ENCODE results near the gene SLCO4A1.

Gene SLCO4A1

DNA sequence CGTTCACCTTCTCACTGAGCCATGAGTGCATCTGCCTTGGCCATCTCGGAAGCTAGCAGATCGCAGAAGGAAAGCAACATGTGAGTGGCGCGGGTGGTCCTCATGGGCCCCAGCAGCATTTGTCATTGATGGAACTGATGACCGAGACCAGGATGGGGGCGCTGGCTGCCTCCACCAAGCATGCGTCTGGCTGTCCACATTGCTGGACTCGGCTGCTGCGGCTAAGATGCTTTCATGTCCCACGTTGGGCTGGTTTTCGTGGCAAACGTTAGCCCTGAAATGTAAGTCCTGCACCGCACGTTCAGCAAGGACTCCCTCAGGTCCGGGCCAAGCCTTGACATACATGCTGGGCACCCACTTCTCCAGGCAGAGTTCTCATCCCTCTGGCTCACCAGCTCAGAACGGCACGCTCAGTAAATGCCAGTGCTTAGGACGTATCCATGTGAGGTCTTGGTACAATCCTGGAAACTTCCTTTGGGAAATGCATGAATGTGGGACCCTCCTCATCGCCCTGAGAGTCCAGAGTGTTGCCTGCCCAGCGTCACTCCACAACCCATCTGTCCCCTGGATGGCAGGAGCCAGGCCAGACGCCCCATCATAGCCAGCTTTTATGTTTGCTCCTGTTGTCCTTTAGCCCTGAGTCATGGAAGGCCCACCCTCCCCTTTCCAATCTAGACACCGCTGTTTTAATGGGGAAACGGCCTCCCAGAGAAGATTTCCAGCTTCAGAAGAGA is 8.4 kb downstream of the SLCO4A1 start:
- no peak for DNase-seq

DNA sequence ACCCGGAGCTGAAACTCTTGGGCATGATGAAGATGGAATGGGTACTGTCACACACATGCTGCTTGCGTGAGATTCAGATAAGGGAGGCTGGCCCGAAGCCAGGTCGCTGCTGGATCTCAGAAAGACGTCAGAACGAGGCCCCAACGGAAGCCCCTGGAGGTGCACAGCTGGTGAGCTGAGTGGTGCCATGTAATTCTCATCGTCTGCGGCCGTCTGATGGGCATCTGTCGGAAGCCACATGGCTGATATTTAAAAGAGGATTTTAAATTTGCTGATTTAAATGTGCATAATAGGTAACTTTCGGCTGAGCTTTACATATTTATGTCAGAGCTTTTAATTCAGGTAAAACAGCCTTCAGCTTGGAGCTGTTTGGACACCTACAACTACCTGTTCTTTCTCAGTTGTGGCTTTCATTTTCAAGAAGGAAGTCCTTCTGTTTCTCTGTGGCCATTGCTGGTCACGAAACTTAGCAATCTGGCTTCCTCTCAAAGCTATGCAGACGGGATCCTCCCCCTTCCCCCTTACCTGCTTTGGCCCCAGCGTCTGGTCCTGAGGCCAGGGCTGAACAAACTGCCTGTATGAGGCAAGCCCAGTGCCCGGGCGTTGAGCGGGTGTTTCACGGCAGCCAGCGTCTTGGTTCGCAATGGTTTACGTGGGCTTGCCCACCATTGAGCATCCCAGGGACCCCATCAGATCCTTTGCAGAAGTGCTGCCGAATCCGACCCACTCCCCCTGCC is 9.2 kb downstream of the SLCO4A1 start:
- peak in 2 of 58 donors; percentile 9 to 33 for DNase-seq

DNA sequence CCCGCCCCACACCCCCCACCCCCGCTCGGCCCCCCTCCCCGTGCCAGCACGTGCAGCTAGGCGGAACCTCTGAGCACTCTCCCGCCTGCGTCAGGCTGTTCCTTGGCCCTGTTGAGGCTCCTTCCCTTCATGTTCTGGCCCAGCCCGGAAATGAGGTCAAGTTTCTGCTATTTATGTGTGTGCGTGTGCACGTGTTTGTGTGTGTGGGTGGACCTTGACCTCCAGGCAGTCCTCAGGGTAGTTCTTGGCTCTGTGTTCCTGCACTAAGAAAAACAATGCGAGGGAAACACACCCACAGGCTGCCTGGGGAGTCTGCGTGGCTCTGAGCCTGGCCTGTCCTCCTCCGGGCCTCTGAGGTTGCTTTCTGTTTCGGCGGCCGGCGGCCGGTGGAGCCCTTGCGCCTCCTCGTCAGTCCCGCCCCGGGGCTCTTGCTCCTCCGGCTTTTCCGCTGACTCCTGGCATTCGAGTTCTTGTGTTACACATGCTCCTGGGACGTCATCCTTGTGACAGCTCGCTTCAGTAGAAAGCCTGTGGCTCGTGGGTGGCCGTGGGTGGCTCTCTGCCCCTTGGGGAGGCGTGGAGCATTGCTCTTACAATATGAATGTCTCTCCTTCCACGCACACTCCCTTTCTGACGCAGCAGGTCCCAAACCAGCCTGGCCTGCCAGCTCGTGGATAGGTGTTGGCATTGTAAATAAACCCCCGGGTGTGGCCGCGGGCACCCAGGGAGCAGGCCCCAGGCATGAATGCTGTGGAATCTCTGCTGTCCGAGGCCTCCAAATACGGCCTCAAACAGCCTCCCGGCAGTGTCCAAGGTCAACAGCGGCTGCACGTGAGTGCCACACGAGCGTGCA is 10.0 kb downstream of the SLCO4A1 start:
- peak in 52 of 58 donors; percentile 11 to 73 (median 46) for DNase-seq

DNA sequence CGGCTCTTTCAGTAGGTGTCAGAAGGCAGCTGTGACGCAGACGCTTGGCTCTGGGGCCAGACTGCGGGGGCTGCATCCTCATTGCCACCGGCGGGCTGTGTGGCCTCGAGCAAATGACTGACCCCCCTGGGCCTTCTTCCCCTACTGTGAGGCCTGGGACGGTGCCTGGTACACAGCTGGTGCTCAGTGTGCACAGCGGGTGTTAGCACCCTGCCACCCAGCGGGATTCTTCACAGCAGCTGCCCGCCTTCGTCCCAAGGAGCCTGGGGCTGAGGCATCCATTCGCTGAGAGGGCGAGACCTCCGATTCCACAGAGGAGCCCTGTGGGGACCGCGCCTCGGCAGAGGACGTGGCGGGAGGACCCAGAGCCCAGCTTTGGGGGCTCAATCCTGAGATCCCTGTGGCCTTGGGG is 10.6 kb downstream of the SLCO4A1 start:
- no peak for DNase-seq

DNA sequence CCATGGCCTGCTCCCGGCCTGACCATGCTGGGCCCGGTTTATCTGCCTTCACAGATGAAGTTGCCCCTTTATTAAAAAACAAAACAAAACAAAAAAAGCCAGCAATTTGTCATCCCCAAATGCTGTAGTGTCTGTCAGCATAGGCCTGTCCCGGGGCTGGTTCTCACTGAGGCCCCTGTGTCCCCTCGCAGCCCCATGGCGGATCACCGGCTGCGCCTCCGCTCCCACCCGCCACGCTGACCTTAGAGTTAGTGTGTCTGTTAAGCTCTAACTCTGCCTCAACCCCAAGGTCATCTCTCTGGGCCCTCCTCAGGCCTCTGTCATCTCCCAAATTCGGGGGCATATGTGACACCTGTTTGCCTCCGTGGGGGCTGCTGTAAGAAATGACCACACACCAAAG is 11.1 kb downstream of the SLCO4A1 start:
- no peak for DNase-seq

DNA sequence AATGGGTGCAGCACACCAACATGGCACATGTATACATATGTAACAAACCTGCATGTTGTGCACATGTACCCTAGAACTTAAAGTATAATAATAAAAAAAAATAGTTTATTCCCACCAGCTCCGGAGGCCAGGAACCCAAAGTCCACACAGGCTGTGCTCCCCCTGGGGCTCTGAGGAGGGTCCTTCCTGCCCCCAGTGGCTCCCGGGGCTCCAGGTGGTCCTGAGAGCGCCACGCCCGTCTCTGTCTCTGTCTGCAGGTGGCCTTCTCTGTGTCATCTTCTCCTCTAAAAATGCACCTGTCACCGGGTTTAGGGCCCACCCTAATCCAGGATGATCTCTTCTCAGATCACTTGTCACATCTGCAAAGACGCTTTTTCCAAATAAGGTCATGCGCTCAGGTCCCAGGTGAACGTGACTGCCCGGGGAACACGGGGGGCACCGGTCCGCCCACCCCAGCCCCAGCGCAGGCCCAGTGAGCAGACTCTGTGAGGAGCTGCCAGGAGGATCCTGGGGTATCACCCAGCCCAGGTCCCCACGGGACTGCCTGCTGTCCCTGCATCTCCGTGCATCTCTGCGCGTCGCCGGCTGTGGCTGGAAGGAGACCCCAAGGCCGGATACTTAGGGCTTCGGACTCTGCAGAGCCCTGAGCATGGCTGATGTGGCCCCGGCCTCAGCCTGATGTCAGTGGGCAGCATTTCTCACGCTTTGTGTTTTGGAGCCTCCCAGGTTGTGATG is 11.8 kb downstream of the SLCO4A1 start:
- no peak for DNase-seq

DNA sequence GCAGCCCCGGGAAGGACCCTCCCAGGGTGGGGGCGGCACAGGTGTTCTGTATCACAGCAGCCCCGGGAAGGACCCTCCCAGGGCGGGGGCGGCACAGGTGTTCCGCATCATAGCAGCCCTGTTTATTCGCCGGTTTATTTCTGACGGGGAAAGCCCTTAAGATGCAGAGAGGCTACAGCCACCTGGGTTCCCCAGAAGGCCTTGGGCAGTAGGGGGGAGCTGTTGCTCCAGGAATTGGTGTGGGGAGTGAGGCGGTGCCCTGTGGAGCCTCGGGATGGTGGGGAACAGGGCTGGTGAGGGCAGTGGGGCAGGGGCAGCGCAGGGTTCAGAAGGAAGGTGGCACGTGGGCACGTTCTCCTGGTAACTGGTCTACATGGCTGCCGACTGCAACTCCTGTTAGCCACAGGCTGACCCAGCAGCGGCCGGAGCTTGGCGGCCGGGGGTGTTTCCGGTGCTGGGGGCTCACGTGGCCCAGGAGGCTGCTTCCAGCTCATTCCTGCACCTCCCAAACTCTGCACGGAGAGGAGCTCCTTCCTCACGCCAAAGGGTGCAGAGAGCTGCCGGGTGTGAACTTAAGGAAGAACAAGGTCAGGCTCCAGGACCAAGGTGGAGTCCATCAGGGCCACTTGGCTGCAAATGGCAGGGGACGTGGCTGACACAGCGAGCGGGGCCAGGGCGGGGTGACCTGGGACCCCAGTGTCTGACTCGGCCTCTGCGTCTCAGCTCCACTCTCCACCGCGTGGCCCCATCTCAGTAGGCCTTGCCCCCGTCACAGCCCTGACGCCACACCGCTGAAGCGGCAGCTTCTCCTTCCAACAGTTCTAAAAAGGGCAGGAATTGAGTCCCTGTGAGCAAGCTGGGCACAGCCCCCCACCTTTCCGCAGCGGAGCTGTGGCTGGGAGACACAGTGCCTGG is 13.2 kb downstream of the SLCO4A1 start:
- DNase-seq = no peak

DNA sequence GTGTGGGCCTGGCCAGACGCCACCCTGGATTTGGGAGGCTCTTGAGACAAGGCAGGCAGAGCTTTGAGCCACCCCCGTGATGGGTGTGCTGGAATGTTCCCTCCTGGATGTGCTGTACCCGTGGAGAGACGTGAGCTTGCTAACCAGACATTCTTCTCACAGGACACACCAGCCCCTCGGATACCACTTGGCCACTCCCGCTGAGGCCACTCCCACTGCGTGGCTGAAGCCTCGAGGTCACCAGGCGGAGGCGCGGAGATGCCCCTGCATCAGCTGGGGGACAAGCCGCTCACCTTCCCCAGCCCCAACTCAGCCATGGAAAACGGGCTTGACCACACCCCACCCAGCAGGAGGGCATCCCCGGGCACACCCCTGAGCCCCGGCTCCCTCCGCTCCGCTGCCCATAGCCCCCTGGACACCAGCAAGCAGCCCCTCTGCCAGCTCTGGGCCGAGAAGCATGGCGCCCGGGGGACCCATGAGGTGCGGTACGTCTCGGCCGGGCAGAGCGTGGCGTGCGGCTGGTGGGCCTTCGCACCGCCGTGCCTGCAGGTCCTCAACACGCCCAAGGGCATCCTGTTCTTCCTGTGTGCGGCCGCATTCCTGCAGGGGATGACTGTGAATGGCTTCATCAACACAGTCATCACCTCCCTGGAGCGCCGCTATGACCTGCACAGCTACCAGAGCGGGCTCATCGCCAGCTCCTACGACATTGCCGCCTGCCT is 14.1 kb downstream of the SLCO4A1 start:
- DNase-seq = no peak

DNA sequence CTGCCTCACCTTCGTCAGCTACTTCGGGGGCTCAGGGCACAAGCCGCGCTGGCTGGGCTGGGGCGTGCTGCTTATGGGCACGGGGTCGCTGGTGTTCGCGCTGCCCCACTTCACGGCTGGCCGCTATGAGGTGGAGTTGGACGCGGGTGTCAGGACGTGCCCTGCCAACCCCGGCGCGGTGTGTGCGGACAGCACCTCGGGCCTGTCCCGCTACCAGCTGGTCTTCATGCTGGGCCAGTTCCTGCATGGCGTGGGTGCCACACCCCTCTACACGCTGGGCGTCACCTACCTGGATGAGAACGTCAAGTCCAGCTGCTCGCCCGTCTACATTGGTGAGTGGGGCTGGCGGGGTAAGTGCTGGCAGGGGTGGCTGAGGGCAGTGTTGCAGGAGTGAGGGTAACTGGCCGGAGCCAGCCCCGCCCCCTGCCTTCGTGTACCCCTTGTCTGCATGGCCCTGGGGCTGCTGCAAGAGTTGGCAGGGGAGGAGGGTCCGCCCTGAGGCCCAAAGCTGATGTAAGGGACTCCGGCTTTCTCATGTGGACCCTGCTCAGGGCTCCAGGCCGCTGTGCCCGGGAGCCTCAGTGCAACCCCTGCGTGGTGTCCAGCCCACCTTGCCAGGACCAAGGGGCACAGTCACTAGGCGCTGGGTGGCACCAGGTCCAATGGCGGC is 14.8 kb downstream of the SLCO4A1 start:
- DNase-seq = no peak

DNA sequence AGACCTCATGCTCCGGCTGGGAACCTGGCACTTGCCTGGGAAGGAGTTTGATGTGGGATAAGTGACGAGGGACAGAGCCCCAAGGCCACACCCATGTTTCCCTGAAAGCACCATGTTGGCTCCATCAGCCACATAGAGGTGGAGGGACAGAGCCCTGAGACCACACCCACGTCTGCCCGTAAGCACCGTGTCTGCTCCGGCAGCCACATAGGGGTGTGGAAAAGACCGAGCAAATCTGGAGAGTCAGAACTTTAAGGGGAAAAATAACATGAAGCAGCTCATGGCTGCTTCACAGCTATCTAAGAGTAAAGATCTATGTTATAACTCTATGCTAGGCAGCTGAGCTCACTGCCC is 15.3 kb downstream of the SLCO4A1 start:
- DNase-seq = no peak

DNA sequence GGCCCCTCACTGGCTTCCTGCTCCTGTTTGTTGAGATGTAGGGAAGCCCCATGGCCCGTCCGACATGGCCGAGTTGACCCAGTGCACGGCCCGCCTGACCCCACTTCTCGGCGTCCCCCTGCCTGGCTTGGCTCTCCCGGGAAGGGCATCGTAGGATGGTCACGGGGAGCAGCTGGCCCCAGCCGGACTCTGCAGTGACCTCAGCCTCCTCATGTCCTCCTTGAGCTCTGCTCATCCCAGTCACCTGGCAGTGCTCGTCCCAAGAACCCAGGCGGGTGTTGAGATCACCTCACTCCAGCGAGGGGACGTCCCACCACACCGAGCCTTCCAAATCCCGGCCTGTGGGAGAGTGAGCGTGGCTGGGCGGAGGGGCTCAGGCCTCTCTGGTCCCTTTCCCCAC is 15.7 kb downstream of the SLCO4A1 start:
- DNase-seq = no peak

DNA sequence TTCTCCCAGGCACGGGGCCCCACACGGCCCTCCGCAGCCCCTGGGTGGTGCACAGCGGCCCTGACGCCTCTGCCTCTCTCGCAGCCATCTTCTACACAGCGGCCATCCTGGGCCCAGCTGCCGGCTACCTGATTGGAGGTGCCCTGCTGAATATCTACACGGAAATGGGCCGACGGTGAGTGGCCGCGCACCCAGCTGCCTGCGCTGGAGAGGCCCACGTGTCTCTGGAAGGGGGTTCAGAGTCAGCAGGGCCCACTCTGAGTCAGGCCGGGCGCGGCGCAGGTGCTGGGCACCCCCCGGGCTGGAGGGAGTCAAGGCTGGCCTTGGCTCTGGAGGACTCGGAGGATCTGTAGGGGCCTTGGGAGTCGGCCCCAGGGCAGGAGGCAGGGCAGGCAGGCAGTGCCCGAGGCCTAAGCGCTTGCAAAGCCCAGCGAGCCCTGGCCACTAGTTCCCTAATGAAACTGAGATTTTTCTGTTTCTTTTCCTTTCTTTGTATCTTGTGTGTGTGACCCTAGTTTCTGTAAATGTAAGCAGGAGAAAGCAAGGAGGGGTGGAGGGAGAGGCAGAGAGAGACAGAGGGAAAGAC is 16.4 kb downstream of the SLCO4A1 start:
- DNase-seq = no peak

DNA sequence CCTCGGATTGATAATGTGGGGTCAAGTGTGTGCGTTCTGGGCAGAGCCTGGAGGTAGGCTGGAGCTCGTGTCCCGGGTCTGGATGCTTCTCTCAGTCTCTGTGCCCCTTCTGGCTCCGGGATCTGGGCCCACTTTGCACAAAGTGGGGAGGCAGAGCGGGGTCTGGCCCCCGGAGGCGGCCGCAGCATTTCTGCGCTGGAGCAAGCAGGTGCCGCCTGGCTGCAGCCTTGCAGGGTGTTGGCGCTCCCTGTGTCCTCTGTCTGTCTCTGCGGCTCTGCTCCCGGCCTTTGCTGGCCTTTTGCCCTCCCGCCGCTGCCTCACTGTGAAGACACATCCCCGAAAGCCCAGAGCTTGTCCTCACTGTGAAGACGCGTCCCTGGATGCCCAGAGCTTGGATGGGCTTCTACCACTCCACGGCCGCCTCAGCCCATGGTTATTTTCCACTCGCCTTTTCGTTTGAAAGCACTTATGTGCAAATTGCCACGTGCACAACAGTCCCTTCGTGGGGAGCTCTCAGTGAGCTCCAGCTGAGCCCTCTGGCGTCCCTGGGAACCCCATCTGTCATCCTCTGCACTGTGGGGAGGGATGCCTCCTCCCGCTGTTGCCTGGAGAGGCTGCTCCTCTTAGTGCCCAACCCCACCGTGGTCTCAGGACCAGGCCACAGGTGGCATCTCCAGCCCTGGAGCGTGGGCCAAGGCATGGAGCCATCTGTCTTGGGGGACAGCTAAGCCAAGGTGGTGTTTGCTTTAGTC is 17.4 kb downstream of the SLCO4A1 start:
- DNase-seq = peak in 1 of 58 donors; percentile 7

DNA sequence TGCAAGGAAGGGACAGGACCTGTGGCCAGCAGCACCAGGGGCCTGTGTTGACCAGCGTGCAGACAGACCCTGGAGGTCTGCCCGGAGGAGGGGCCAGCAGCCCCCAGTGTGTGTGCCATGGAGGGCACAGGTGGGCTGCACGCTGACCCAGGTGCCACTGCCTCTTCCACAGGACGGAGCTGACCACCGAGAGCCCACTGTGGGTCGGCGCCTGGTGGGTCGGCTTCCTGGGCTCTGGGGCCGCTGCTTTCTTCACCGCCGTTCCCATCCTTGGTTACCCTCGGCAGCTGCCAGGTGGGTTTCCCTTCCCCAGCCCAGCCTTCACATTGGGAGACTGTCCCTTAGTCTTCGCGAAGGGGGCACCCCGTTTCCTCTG is 17.9 kb downstream of the SLCO4A1 start:
- no peak for DNase-seq

DNA sequence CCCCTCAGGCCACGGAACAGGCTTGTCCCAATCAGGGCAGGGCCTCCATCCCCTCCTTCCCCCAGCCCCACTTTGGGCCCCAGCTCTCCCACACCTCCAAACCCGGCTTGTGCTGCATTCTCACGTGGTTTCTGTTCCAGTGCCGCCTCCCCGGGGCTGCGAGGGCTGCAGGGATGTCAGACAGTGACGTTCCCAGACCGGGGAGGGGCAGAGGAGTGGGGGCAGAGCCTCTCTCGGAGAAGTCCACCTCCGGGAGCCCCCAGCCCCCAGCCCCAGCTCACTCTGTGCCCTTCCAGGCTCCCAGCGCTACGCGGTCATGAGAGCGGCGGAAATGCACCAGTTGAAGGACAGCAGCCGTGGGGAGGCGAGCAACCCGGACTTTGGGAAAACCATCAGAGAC is 18.5 kb downstream of the SLCO4A1 start:
- no peak for DNase-seq

DNA sequence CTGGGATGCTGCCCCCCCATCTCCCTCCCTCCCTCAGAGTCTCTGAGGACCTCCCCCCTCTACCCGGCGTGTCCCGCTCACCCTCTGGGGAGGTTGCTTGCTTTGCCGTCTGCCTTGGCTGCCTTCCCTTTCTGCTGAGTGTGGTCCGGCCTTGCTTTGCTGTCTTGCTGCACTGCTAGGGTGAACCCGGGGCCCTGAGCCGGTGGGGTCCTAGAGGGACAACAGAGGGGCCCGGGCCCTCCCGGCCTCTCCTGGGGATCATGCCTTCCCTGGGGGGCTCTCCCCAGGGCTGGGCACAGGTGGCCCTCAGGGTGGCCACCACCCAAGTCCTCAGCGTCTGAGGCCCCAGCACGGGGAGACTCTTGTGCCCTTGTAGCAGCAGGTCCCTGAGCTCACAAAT is 19.3 kb downstream of the SLCO4A1 start:
- no peak for DNase-seq

DNA sequence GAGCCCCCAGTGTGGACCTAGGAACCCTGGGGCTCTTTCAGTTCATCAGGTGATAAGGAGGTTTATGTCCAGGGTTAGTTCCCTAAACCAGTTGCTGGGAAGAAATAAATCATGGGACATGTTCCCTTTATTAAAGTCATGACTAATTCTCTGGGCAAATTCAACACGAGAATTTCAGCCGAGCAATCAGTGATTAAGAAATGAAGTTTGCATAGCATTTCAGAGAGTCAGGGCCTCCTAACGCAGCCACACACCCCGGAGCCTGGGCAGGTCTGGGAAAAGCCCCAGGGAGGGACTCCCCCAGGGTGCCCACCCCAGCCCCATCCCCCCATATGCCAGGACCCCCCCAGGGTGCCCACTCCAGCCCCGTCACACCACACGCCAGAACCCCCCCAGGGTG is 20.1 kb downstream of the SLCO4A1 start:
- DNase-seq = no peak

Data from anterior cingulate cortex (tissue), 58 donors.